Chondrocyte (in vitro differentiated cells): Measurements from ENCODE around the gene PRKCH. TPM values are rescaled to one million over a fixed set of nuclear protein-coding genes. Genes with fewer than 3 reads are reported as not detected.
A peak's percentile ranks its signal among the peaks of the same experiment; 100 is the strongest.

Experiments used
- DNase-seq: peaks from one replicate; pipeline ENCODE4 v3.0.0; 2021; ENCODE audit warnings: mixed read lengths, low spot score
- H3K27ac Mint-ChIP-seq: one replicate; pipeline ENCODE4 v1.8.0; 2021; ENCODE audit warnings: mild to moderate bottlenecking, moderate library complexity, mixed read lengths; ENCODE audit not compliant: unreplicated experiment
- H3K27me3 Mint-ChIP-seq: 2 replicates; pipeline ENCODE4 v1.8.0; 2021; ENCODE audit warnings: low read depth, mixed read lengths
- H3K36me3 Mint-ChIP-seq: 2 replicates; pipeline ENCODE4 v1.8.0; 2021; ENCODE audit warnings: low read depth, mixed read lengths
- H3K4me1 Mint-ChIP-seq: 2 replicates; pipeline ENCODE4 v1.8.0; 2021; ENCODE audit warnings: low read depth, mild to moderate bottlenecking, mixed read lengths
- H3K4me3 Mint-ChIP-seq: one replicate; pipeline ENCODE4 v1.8.0; 2021; ENCODE audit warnings: mild to moderate bottlenecking, moderate library complexity, mixed read lengths; ENCODE audit not compliant: unreplicated experiment
- H3K9me3 Mint-ChIP-seq: 2 replicates; pipeline ENCODE4 v1.8.0; 2021; ENCODE audit warnings: low read depth, mixed read lengths
- long read RNA-seq: library from polyadenylated mRNA; stranded (forward); transcript quantifications from one replicate; pipeline ENCODE4 v2.0.0, GENCODE V29; 2021
- total RNA-seq: library from RNA; stranded (reverse); gene quantifications from 3 replicates; pipeline ENCODE4 v1.2.1, GENCODE V29; 2021
- TF ChIP-seq, protein P1 (sequence below): fragments of 200-600 bp; sonication (generic); IDR thresholded peaks from 2 replicates; pipeline ENCODE4 v1.5.0; 2021; ENCODE audit warnings: antibody characterized with exemption, mild to moderate bottlenecking, moderate library complexity

The PRKCH gene
- 9.7 to 13.4 TPM (median 10.6 TPM) in 3 replicates for total RNA-seq
- long read RNA-seq, transcript PRKCH-201 (14 exons, 3,582 nt) = major isoform, 6 of 22 reads
- long read RNA-seq, partial matches to known transcripts = 1 of 22 reads
- long read RNA-seq, other reads (novel, unspliced or antisense) = 15 of 22 reads

DNA sequence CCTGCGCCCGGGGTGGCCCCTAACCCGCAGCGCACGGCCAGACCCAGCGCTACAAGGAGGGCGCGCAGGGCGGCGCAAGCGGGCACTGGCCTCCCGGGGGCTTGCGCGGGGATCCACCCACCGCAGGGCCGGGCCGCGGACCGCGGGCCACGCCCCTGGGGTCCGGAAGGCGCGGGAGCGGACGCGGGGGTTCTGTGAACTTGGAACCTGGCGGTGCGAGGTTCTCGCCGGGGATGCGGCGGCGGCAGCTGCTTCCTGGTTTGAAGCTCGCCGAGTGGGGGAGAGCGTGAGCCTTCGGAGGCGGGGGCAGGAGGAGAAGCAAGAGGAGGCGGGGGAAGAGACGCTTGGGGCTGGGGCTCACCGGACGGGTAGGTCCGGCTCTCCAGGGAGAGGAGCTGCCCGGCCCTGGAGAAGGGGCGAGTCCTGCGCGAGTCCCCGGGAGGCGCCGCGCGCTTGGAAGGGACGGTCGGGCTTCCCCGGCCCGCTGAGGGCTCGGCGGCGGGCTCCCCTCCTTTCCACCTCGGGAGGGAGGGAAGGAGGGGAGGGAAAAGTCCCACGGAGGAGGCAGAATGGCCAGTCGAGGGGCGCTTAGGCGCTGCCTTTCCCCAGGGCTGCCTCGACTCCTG, at the start of gene PRKCH:
TSS of gene PRKCH (plus strand) at position 195 of the 626 bp plus-strand sequence. CDS start 523 bp downstream, outside the sequence.
- Mint-ChIP-seq H3K36me3 (peaks cover 2% of the 10 kb centered on the region), H3K27ac (no peak within 1 kb of the TSS), H3K9me3 (peaks cover 8% of the 10 kb centered on the region), H3K4me1 (peaks cover 12% of the 10 kb centered on the region), H3K27me3 (peaks cover 5% of the 10 kb centered on the region), H3K4me3 (peak within 1 kb of the TSS; percentile 78)
- no peak for DNase-seq
- TF ChIP-seq, protein P1, sequence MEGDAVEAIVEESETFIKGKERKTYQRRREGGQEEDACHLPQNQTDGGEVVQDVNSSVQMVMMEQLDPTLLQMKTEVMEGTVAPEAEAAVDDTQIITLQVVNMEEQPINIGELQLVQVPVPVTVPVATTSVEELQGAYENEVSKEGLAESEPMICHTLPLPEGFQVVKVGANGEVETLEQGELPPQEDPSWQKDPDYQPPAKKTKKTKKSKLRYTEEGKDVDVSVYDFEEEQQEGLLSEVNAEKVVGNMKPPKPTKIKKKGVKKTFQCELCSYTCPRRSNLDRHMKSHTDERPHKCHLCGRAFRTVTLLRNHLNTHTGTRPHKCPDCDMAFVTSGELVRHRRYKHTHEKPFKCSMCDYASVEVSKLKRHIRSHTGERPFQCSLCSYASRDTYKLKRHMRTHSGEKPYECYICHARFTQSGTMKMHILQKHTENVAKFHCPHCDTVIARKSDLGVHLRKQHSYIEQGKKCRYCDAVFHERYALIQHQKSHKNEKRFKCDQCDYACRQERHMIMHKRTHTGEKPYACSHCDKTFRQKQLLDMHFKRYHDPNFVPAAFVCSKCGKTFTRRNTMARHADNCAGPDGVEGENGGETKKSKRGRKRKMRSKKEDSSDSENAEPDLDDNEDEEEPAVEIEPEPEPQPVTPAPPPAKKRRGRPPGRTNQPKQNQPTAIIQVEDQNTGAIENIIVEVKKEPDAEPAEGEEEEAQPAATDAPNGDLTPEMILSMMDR = peak; percentile 48

DNA sequence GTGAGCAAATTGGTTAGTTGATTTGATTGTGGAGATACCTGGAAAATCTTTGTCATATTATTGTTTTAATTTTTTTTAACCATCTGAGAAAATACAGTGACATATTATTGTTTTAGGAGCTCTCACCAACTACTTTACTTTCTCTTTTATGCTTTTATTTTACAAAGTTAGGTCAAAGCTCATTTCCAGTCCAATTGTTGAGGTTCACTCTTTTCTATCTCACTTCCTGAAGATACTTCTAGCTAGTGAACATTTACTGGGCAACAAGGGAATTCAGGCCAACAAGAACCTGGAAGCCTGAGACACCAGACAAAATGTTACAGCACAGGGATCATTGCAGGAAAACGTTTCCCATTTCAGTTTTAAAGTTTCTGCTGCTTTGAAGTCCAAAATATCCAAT, 44.1 kb upstream of the PRKCH start:
- Mint-ChIP-seq H3K9me3 (no peaks in the 10 kb centered on the region), H3K27me3 (peaks cover 2% of the 10 kb centered on the region), H3K27ac (no peak overlapping the region), H3K4me1 (peaks cover 38% of the 10 kb centered on the region), H3K4me3 (no peak overlapping the region), H3K36me3 (peaks cover 1% of the 10 kb centered on the region)
- TF ChIP-seq, protein P1 = no peak
- DNase-seq = no peak

DNA sequence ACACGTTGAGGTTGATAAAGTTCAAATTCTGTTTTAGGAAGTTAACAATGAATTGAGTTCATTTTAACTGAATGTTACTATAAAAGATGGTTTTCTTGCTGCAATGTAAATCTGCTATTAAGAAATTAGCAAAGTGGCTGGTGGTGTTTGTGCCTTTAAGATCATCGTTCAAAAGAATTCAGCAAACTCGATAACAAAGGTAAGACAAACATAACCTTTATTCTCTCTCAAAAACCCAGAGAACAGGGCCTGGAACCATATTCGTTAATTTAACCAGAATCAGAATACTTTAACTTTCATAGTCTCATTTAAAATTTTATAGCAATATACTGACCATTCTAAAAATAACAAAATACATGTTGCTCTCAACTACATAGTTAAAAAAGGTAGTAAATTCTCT, 43.6 kb upstream of the PRKCH start:
- no peaks in the 10 kb centered on the region for H3K9me3 Mint-ChIP-seq
- DNase-seq = no peak
- H3K4me1 Mint-ChIP-seq = peaks cover 36% of the 10 kb centered on the region
- peaks cover 1% of the 10 kb centered on the region for H3K36me3 Mint-ChIP-seq
- H3K27ac Mint-ChIP-seq = no peak overlapping the region
- H3K27me3 Mint-ChIP-seq = peaks cover 2% of the 10 kb centered on the region
- TF ChIP-seq, protein P1 = no peak
- no peak overlapping the region for H3K4me3 Mint-ChIP-seq

DNA sequence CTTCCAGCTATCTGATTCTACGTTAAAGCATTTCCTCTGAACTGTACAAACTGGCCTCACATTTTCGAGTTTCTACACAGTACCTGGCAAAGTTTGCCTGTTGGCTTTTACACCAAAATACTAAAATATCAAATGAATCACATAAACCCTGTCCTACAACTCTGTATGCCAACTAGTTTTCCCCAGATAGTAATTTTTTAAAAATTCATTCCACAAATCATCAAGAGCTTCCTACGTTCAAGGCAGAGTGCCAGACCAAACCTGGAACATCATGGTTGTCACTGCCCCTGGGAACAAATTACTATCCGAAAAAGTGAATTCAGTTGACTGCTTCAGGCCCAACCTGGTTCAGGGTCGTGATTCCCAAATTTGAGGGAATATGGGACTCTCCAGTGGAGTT, 42.3 kb upstream of the PRKCH start:
- DNase-seq = no peak
- TF ChIP-seq, protein P1 = no peak
- Mint-ChIP-seq H3K4me3 (peak overlapping the region; percentile 81), H3K9me3 (no peaks in the 10 kb centered on the region), H3K4me1 (peaks cover 37% of the 10 kb centered on the region), H3K27ac (no peak overlapping the region), H3K36me3 (peaks cover 1% of the 10 kb centered on the region), H3K27me3 (peaks cover 1% of the 10 kb centered on the region)

DNA sequence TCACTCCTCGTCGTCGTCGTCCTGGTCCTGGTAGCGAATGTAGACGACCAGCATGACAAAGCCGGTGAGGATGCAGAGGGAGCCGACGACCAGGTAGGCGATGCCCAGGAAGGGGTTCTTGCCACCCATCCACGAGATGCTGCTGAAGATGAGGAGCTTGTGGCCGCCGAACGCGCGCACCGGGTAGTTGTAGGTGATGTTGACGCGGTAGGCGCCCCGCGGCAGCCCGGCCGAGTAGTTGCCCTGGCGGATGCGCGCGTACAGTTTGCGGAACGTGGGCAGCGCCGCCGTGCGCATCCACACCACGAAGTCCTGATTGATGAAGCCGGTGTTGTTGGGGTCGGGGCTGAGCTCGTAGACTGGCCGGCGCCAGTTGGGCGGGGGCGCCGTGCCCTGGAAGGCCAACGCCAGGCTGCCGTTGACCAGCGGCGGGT, 41.3 kb upstream of the PRKCH start:
- TF ChIP-seq, protein P1 = no peak
- Mint-ChIP-seq H3K4me1 (peaks cover 41% of the 10 kb centered on the region), H3K36me3 (peaks cover 1% of the 10 kb centered on the region), H3K27ac (peak overlapping the region; percentile 90), H3K4me3 (peak overlapping the region; percentile 81), H3K27me3 (no peaks in the 10 kb centered on the region), H3K9me3 (no peaks in the 10 kb centered on the region)
- peak; percentile 90 for DNase-seq
